HepG2 (cell line): ENCODE measurements around the gene PRKAR1B. TPM values are rescaled to one million over a fixed set of nuclear protein-coding genes. Genes with fewer than 3 reads are reported as not detected.

Experiments
- CEBPB ChIP-seq: IDR thresholded peaks from 2 replicates; pipeline ENCODE4 v1.6.1; 2011; ENCODE audit warnings: low read depth, low read length, improper control_type of control experiment, borderline replicate concordance
- DR1 ChIP-seq: sonication (generic); formaldehyde crosslinking; IDR thresholded peaks from 2 replicates; pipeline ENCODE4 v1.8.0; 2021; ENCODE audit warnings: mild to moderate bottlenecking, missing genetic modification reagents, inconsistent platforms
- GATAD2A ChIP-seq: IDR thresholded peaks from 2 replicates; pipeline ENCODE4 v1.6.1; 2016
- HDAC6 ChIP-seq: fragments of 200-600 bp; sonication (generic); IDR thresholded peaks from 2 replicates; pipeline ENCODE4 v1.7.0; 2017; ENCODE audit warnings: mild to moderate bottlenecking, antibody characterized with exemption, low read length, low read depth
- HNF4A ChIP-seq: sonication (generic); formaldehyde crosslinking; IDR thresholded peaks from 2 replicates; pipeline ENCODE4 v1.4.0; 2020; ENCODE audit warnings: missing genetic modification reagents
- KMT2B ChIP-seq: IDR thresholded peaks from 2 replicates; pipeline ENCODE4 v1.6.1; 2016; ENCODE audit warnings: missing genetic modification reagents, missing compliant biosample characterization
- MEIS2 ChIP-seq: sonication (generic); formaldehyde crosslinking; IDR thresholded peaks from 2 replicates; pipeline ENCODE4 v1.9.0; 2021; ENCODE audit warnings: mild to moderate bottlenecking, missing genetic modification reagents
- RAD21 ChIP-seq: fragments of 450-650 bp; formaldehyde crosslinking; IDR thresholded peaks from 2 replicates; pipeline ENCODE4 v1.5.0; 2020; ENCODE audit warnings: mild to moderate bottlenecking
- SKI ChIP-seq: fragments of 450-650 bp; IDR thresholded peaks from one replicate; pipeline ENCODE4 v1.6.1; 2018; ENCODE audit warnings: mild to moderate bottlenecking; ENCODE audit not compliant: partially characterized antibody
- TAF1 ChIP-seq: sonication (generic); formaldehyde crosslinking; IDR thresholded peaks from 2 replicates; pipeline ENCODE4 v1.4.0; 2020; ENCODE audit warnings: missing genetic modification reagents
- ZNF260 ChIP-seq: sonication (generic); formaldehyde crosslinking; IDR thresholded peaks from 2 replicates; pipeline ENCODE4 v1.4.0; 2020; ENCODE audit warnings: missing genetic modification reagents, low read depth, mild to moderate bottlenecking, borderline replicate concordance
- ZNF331 ChIP-seq: sonication (generic); formaldehyde crosslinking; IDR thresholded peaks from 2 replicates; pipeline ENCODE4 v1.4.0; 2020; ENCODE audit warnings: missing genetic modification reagents
- ZNF350 ChIP-seq: sonication (generic); formaldehyde crosslinking; IDR thresholded peaks from 2 replicates; pipeline ENCODE4 v1.4.0; 2020; ENCODE audit warnings: mild to moderate bottlenecking, low read depth, missing genetic modification reagents, borderline replicate concordance
- ZNF414 ChIP-seq: sonication (generic); formaldehyde crosslinking; IDR thresholded peaks from 2 replicates; pipeline ENCODE4 v1.5.0; 2020; ENCODE audit warnings: missing genetic modification reagents
- ZNF597 ChIP-seq: sonication (generic); formaldehyde crosslinking; IDR thresholded peaks from 2 replicates; pipeline ENCODE4 v1.5.0; 2020; ENCODE audit warnings: missing genetic modification reagents
- ZNF780A ChIP-seq: sonication (generic); formaldehyde crosslinking; IDR thresholded peaks from 2 replicates; pipeline ENCODE4 v1.8.0; 2022; ENCODE audit warnings: mild to moderate bottlenecking, missing genetic modification reagents, moderate library complexity
- polyA plus RNA-seq, 8 experiments: library from polyadenylated mRNA; depleted of rRNA in 3 of 8; stranded (reverse) in 7 of 8; unstranded in 1 of 8; fragments of >200 nt; fragmentation: Illumina TruSeq in 4 of 8; extraction: Trizol in 4 of 8; gene quantifications; 2 replicates each; pipeline versions ENCODE4 v1.2.1 to v1.2.3, GENCODE V29; 2011 to 2016; ENCODE audit warnings: low read depth in 4 of 8, missing spikeins in 1 of 8, mixed read lengths in 1 of 8; ENCODE audit not compliant: insufficient read depth in 1 of 8
- total RNA-seq, 5 experiments: library from RNA; depleted of rRNA; stranded (reverse); fragments of >200 nt; fragmentation: Illumina TruSeq; extraction: Trizol; gene quantifications; 2 replicates each; pipeline ENCODE4 v1.2.3, GENCODE V29; 2016; ENCODE audit warnings: low read depth in 1 of 5
- TF ChIP-seq, protein P1 (sequence below): sonication (generic); formaldehyde crosslinking; IDR thresholded peaks from 2 replicates; pipeline ENCODE4 v1.5.0; 2020; ENCODE audit warnings: mild to moderate bottlenecking, missing genetic modification reagents
- TF ChIP-seq, protein P2 (sequence below): sonication (generic); formaldehyde crosslinking; IDR thresholded peaks from 2 replicates; pipeline ENCODE4 v1.5.0; 2020; ENCODE audit warnings: mild to moderate bottlenecking, missing genetic modification reagents
- TF ChIP-seq, protein P3 (sequence below): sonication (generic); formaldehyde crosslinking; conservative IDR thresholded peaks from 2 replicates; pipeline ENCODE4 v1.4.0; 2020; ENCODE audit warnings: missing genetic modification reagents

The PRKAR1B gene
- total and polyA plus RNA-seq, 2 of the 13 experiments (the other 11 are each of a cell fraction or from before 2014, with no cell fraction given) = 7.9 to 28.2 TPM

DNA sequence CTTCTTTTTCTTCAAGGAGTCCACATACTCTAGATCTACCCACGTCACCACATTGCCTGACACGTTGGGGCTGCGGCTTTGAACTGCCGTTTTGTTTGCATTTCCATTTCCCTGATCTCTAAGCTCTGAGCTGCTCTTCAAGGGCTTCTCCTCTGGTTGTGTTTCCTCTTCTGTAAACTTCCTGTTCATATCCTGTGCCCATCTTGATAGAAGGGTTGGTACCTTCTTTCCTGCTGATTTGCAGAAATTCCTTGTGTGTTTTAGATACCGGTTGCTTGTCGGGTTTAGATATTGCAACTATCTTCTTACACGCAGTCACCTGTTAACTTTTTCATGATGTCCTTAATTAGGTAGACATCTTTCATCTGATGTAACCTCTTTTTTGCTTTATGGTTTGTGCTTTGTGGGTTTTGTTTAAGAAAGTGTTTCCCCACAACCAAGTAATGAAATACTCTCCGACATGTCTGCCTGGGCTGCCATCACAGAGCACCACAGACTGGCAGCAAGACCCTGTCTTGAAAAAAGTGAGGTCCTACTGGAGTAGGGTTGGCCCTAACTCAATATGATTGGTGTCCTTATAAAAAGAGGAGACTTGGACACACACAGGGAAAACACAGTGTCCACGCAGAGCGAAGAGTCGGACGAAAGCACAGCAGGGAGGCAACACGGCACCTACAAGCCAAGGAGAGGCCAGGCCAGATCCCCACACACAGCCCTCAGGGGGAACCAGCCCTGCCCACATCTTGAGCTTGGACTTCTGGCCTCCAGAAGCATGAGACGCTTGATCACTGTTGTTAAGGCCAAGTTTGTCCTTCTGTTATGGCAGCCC is 108.3 kb downstream of the PRKAR1B start (continued):
- no peak for TF ChIP-seq ZNF414
- no peak for TF ChIP-seq HDAC6
- no peak for TF ChIP-seq ZNF260 (CRISPR knock-in tag)
- TF ChIP-seq TAF1 (CRISPR knock-in tag) = no peak; the same call in 1 of the 2 replicates
- TF ChIP-seq ZNF350 (CRISPR knock-in tag) = no peak
- no peak for TF ChIP-seq CEBPB
- TF ChIP-seq, protein P1, sequence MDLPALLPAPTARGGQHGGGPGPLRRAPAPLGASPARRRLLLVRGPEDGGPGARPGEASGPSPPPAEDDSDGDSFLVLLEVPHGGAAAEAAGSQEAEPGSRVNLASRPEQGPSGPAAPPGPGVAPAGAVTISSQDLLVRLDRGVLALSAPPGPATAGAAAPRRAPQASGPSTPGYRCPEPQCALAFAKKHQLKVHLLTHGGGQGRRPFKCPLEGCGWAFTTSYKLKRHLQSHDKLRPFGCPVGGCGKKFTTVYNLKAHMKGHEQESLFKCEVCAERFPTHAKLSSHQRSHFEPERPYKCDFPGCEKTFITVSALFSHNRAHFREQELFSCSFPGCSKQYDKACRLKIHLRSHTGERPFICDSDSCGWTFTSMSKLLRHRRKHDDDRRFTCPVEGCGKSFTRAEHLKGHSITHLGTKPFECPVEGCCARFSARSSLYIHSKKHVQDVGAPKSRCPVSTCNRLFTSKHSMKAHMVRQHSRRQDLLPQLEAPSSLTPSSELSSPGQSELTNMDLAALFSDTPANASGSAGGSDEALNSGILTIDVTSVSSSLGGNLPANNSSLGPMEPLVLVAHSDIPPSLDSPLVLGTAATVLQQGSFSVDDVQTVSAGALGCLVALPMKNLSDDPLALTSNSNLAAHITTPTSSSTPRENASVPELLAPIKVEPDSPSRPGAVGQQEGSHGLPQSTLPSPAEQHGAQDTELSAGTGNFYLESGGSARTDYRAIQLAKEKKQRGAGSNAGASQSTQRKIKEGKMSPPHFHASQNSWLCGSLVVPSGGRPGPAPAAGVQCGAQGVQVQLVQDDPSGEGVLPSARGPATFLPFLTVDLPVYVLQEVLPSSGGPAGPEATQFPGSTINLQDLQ (CRISPR knock-in tag) = no peak
- TF ChIP-seq, protein P2, sequence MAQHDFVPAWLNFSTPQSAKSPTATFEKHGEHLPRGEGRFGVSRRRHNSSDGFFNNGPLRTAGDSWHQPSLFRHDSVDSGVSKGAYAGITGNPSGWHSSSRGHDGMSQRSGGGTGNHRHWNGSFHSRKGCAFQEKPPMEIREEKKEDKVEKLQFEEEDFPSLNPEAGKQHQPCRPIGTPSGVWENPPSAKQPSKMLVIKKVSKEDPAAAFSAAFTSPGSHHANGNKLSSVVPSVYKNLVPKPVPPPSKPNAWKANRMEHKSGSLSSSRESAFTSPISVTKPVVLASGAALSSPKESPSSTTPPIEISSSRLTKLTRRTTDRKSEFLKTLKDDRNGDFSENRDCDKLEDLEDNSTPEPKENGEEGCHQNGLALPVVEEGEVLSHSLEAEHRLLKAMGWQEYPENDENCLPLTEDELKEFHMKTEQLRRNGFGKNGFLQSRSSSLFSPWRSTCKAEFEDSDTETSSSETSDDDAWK (CRISPR knock-in tag) = no peak
- TF ChIP-seq MEIS2 = no peak
- TF ChIP-seq, protein P3, sequence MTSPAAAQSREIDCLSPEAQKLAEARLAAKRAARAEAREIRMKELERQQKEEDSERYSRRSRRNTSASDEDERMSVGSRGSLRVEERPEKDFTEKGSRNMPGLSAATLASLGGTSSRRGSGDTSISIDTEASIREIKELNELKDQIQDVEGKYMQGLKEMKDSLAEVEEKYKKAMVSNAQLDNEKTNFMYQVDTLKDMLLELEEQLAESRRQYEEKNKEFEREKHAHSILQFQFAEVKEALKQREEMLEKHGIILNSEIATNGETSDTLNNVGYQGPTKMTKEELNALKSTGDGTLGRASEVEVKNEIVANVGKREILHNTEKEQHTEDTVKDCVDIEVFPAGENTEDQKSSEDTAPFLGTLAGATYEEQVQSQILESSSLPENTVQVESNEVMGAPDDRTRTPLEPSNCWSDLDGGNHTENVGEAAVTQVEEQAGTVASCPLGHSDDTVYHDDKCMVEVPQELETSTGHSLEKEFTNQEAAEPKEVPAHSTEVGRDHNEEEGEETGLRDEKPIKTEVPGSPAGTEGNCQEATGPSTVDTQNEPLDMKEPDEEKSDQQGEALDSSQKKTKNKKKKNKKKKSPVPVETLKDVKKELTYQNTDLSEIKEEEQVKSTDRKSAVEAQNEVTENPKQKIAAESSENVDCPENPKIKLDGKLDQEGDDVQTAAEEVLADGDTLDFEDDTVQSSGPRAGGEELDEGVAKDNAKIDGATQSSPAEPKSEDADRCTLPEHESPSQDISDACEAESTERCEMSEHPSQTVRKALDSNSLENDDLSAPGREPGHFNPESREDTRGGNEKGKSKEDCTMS = no peak
- no peak for TF ChIP-seq ZNF597 (CRISPR knock-in tag)
- no peak for TF ChIP-seq ZNF331 (CRISPR knock-in tag)
- TF ChIP-seq RAD21 (CRISPR knock-in tag) = no peak
- TF ChIP-seq GATAD2A (CRISPR knock-in tag) = peak; percentile 74; the same call in 1 of the 2 replicates
- TF ChIP-seq DR1 = no peak
- TF ChIP-seq ZNF780A (CRISPR knock-in tag) = no peak
- TF ChIP-seq KMT2B (CRISPR knock-in tag) = no peak
- TF ChIP-seq HNF4A (CRISPR knock-in tag) = peak; percentile 62
- no peak for TF ChIP-seq SKI
